Neural cell (in vitro differentiated cells): ENCODE data around the gene NHSL2. TPM values are rescaled to one million over a fixed set of nuclear protein-coding genes. Genes with fewer than 3 reads are reported as not detected.

ENCODE experiments used
- H2AFZ ChIP-seq: fragments of 200-600, 300-800 bp; sonication (generic), shearing (Covaris generic); 2 replicates; pipeline ENCODE4 v1.6.0; 2014; ENCODE audit warnings: low read depth, mild to moderate bottlenecking, antibody characterized with exemption, low read length, moderate library complexity
- H3F3A ChIP-seq: fragments of 200-600 bp; shearing (Covaris generic); 2 replicates; pipeline ENCODE4 v1.6.1; 2016; ENCODE audit warnings: mild to moderate bottlenecking, moderate library complexity, mixed read lengths, antibody characterized with exemption, low read length; ENCODE audit not compliant: insufficient read depth, poor library complexity, severe bottlenecking
- H3K27ac ChIP-seq: fragments of 200-600, 300-800 bp; sonication (generic), shearing (Covaris generic); 2 replicates; pipeline ENCODE4 v1.5.1; 2014; ENCODE audit warnings: mild to moderate bottlenecking, low read length, moderate library complexity
- H3K27me3 ChIP-seq: fragments of 300-800, 200-600 bp; sonication (generic), shearing (Covaris generic); 2 replicates; pipeline ENCODE4 v1.6.0; 2014; ENCODE audit warnings: mild to moderate bottlenecking, low read depth, low read length, moderate library complexity; ENCODE audit not compliant: insufficient read depth
- H3K36me3 ChIP-seq: fragments of 300-800, 200-600 bp; sonication (generic), shearing (Covaris generic); 2 replicates; pipeline ENCODE4 v1.5.1; 2014; ENCODE audit warnings: mild to moderate bottlenecking, antibody characterized with exemption, low read length, moderate library complexity; ENCODE audit not compliant: insufficient read depth
- H3K4me2 ChIP-seq: fragments of 300-800, 200-600 bp; sonication (generic), shearing (Covaris generic); 2 replicates; pipeline ENCODE4 v1.6.0; 2014; ENCODE audit warnings: mild to moderate bottlenecking, low read length
- H3K4me3 ChIP-seq: fragments of 300-800, 200-600 bp; sonication (generic), shearing (Covaris generic); 2 replicates; pipeline ENCODE4 v1.5.1; 2014; ENCODE audit warnings: mild to moderate bottlenecking, low read length, moderate library complexity
- H3K79me2 ChIP-seq: fragments of 200-600 bp; shearing (Covaris generic); replicated peaks from 2 replicates; pipeline ENCODE4 v1.6.0; 2014; ENCODE audit warnings: mild to moderate bottlenecking, low read length, moderate library complexity; ENCODE audit not compliant: insufficient read depth
- H3K9ac ChIP-seq: fragments of 300-800, 200-600 bp; sonication (generic), shearing (Covaris generic); 2 replicates; pipeline ENCODE4 v1.6.1; 2016; ENCODE audit warnings: mild to moderate bottlenecking, low read length, mixed read lengths
- H3K9me2 ChIP-seq: fragments of 200-600 bp; shearing (Covaris generic); 2 replicates; pipeline ENCODE4 v1.6.1; 2016; ENCODE audit warnings: mild to moderate bottlenecking, low read length, mixed read lengths; ENCODE audit not compliant: insufficient read depth
- H3K9me3 ChIP-seq: fragments of 200-600, 300-800 bp; sonication (generic), shearing (Covaris generic); 2 replicates; pipeline ENCODE4 v1.6.1; 2016; ENCODE audit warnings: mild to moderate bottlenecking, mixed run types, low read length, moderate library complexity, mixed read lengths
- H4K20me1 ChIP-seq: fragments of 200-600 bp; shearing (Covaris generic); 2 replicates; pipeline ENCODE4 v1.6.1; 2016; ENCODE audit warnings: mild to moderate bottlenecking, mixed run types; ENCODE audit not compliant: insufficient read depth
- CTCF ChIP-seq: fragments of 450-650 bp; IDR thresholded peaks from 2 replicates; pipeline ENCODE4 v1.5.1; 2014; ENCODE audit warnings: antibody characterized with exemption, mild to moderate bottlenecking, moderate library complexity; ENCODE audit not compliant: poor library complexity, severe bottlenecking
- EP300 ChIP-seq: fragments of 450-650 bp; conservative IDR thresholded peaks from 2 replicates; pipeline ENCODE4 v1.6.1; 2014; ENCODE audit warnings: antibody characterized with exemption, mild to moderate bottlenecking, moderate library complexity; ENCODE audit not compliant: poor library complexity, severe bottlenecking
- EZH2 ChIP-seq: fragments of 200-600, 300-800 bp; shearing (Covaris generic), sonication (generic); IDR thresholded peaks from 2 replicates; pipeline ENCODE4 v1.6.1; 2014; ENCODE audit warnings: antibody characterized with exemption, low read length, borderline replicate concordance, mild to moderate bottlenecking; ENCODE audit not compliant: insufficient read depth, poor library complexity, severe bottlenecking
- MXI1 ChIP-seq: fragments of 450-650 bp; conservative IDR thresholded peaks from 2 replicates; pipeline ENCODE4 v1.6.1; 2014; ENCODE audit warnings: antibody characterized with exemption, mild to moderate bottlenecking; ENCODE audit not compliant: poor library complexity, severe bottlenecking
- POLR2AphosphoS5 ChIP-seq: IDR thresholded peaks from 2 replicates; pipeline ENCODE4 v1.6.1; 2012
- RAD21 ChIP-seq: fragments of 450-650 bp; conservative IDR thresholded peaks from 2 replicates; pipeline ENCODE4 v1.6.1; 2014; ENCODE audit warnings: antibody characterized with exemption, mild to moderate bottlenecking, moderate library complexity
- REST ChIP-seq: IDR thresholded peaks from 2 replicates; pipeline ENCODE4 v1.6.1; 2012; ENCODE audit warnings: borderline replicate concordance
- SMC3 ChIP-seq: fragments of 450-650 bp; conservative IDR thresholded peaks from 2 replicates; pipeline ENCODE4 v1.6.1; 2014; ENCODE audit warnings: antibody characterized with exemption, mild to moderate bottlenecking, moderate library complexity; ENCODE audit not compliant: poor library complexity
- TAF1 ChIP-seq: IDR thresholded peaks from 2 replicates; pipeline ENCODE4 v1.6.1; 2012; ENCODE audit warnings: low read depth
- polyA plus RNA-seq: library from polyadenylated mRNA; depleted of rRNA; stranded (reverse); fragments of >200 nt; gene quantifications from 2 replicates; pipeline ENCODE4 v1.2.3, GENCODE V29; 2014

Gene NHSL2
- polyA plus RNA-seq, 1 donor from 2014 or later, result 0.87 TPM

GRCh38 chrX:72114807-72115206 lies 204.2 kb downstream of the NHSL2 start:
- no peaks in the 10 kb centered on the region for H3K27me3 ChIP-seq
- H3K9ac ChIP-seq, result no peak overlapping the region
- no peaks in the 10 kb centered on the region for H3K9me3 ChIP-seq
- TF ChIP-seq EZH2 (no peak), MXI1 (no peak), CTCF (no peak), SMC3 (no peak), TAF1 (no peak), REST (no peak), EP300 (no peak), POLR2AphosphoS5 (no peak), RAD21 (no peak)
- H3K27ac ChIP-seq, result no peak overlapping the region
- no peaks in the 10 kb centered on the region for H3K36me3 ChIP-seq
- no peaks in the 10 kb centered on the region for H4K20me1 ChIP-seq
- H2AFZ ChIP-seq, result no peak overlapping the region
- H3K4me2 ChIP-seq, result no peak overlapping the region
- H3F3A ChIP-seq, result no peaks in the 10 kb centered on the region
- H3K9me2 ChIP-seq, result no peaks in the 10 kb centered on the region
- H3K79me2 ChIP-seq, result no peaks in the 10 kb centered on the region
- no peak overlapping the region for H3K4me3 ChIP-seq

GRCh38 chrX:72115380-72115779 lies 204.7 kb downstream of the NHSL2 start:
- H3K9me3 ChIP-seq, result no peaks in the 10 kb centered on the region
- H3F3A ChIP-seq, result no peaks in the 10 kb centered on the region
- H3K4me3 ChIP-seq, result no peak overlapping the region
- no peak overlapping the region for H3K4me2 ChIP-seq
- no peaks in the 10 kb centered on the region for H3K27me3 ChIP-seq
- H3K9me2 ChIP-seq, result no peaks in the 10 kb centered on the region
- H3K79me2 ChIP-seq, result no peaks in the 10 kb centered on the region
- H3K9ac ChIP-seq, result no peak overlapping the region
- H3K27ac ChIP-seq, result no peak overlapping the region
- no peaks in the 10 kb centered on the region for H4K20me1 ChIP-seq
- H3K36me3 ChIP-seq, result no peaks in the 10 kb centered on the region
- H2AFZ ChIP-seq, result no peak overlapping the region
- TF ChIP-seq REST, result no peak
